Smooth muscle cell (in vitro differentiated cells): Measurements from ENCODE around the gene MYO18B. TPM values are rescaled to one million over a fixed set of nuclear protein-coding genes. Genes with fewer than 3 reads are reported as not detected.

Experiments used
- DNase-seq: peaks from one replicate; lab custom pipeline; 2025; ENCODE audit not compliant: unreplicated experiment; lab: John Stamatoyannopoulos, UW
- H2AFZ ChIP-seq: fragments of 200-600 bp; sonication (generic); 2 replicates; pipeline ENCODE4 v1.6.0; 2016; ENCODE audit warnings: antibody characterized with exemption, low read depth, mild to moderate bottlenecking
- H3F3A ChIP-seq: fragments of 200-600 bp; sonication (generic); 2 replicates; pipeline ENCODE4 v1.6.0; 2017; ENCODE audit warnings: antibody characterized with exemption, low read depth
- H3K27ac ChIP-seq: fragments of 200-600 bp; sonication (generic); 2 replicates; pipeline ENCODE4 v1.5.1; 2016; ENCODE audit warnings: low read depth, mild to moderate bottlenecking
- H3K27me3 ChIP-seq: fragments of 200-600 bp; sonication (generic); 2 replicates; pipeline ENCODE4 v1.6.1; 2016; ENCODE audit warnings: low read depth, mild to moderate bottlenecking
- H3K36me3 ChIP-seq: fragments of 200-600 bp; sonication (generic); 2 replicates; pipeline ENCODE4 v1.5.1; 2016; ENCODE audit warnings: low read depth
- H3K4me1 ChIP-seq: fragments of 200-600 bp; sonication (generic); 2 replicates; pipeline ENCODE4 v1.5.1; 2016; ENCODE audit warnings: low read depth
- H3K4me2 ChIP-seq: fragments of 200-600 bp; sonication (generic); 2 replicates; pipeline ENCODE4 v1.6.0; 2016; ENCODE audit warnings: mild to moderate bottlenecking
- H3K4me3 ChIP-seq: fragments of 200-600 bp; sonication (generic); 2 replicates; pipeline ENCODE4 v1.5.1; 2016; ENCODE audit warnings: mild to moderate bottlenecking
- H3K79me2 ChIP-seq: fragments of 200-600 bp; sonication (generic); 2 replicates; pipeline ENCODE4 v1.6.0; 2016; ENCODE audit warnings: low read depth, mild to moderate bottlenecking
- H3K9ac ChIP-seq: fragments of 200-600 bp; sonication (generic); 2 replicates; pipeline ENCODE4 v1.6.0; 2016; ENCODE audit warnings: low read depth
- H3K9me3 ChIP-seq: fragments of 200-600 bp; sonication (generic); replicated peaks from 2 replicates; pipeline ENCODE4 v1.5.1; 2016; ENCODE audit warnings: low read depth
- H4K20me1 ChIP-seq: fragments of 200-600 bp; sonication (generic); 2 replicates; pipeline ENCODE4 v1.6.0; 2016; ENCODE audit warnings: low read depth
- CTCF ChIP-seq: fragments of 200-600 bp; sonication (generic); IDR thresholded peaks from 2 replicates; pipeline ENCODE4 v1.5.1; 2017; ENCODE audit warnings: borderline replicate concordance, mild to moderate bottlenecking, antibody characterized with exemption; ENCODE audit not compliant: insufficient read depth, poor library complexity, severe bottlenecking
- WGBS: methylation state at CpG from one replicate; pipeline ENCODE4 v1.1.7; 2016; ENCODE audit warnings: low lambda C conversion rate; 5-methylcytosine and 5-hydroxymethylcytosine counted together
- polyA plus RNA-seq: library from polyadenylated mRNA; unstranded; fragments of >200 nt; fragmentation: Nextera tagmentation; extraction: Ambion mirVana; gene quantifications from 2 replicates; pipeline ENCODE4 v1.2.1, GENCODE V29; 2016
- total RNA-seq: library from RNA; depleted of rRNA; stranded (reverse); fragments of >200 nt; gene quantifications from 2 replicates; pipeline ENCODE4 v1.2.3, GENCODE V29; 2014

MYO18B gene
- total RNA-seq (0.13 and 4.3 TPM in 2 replicates), polyA plus RNA-seq (1.2 TPM in 2 replicates)

- TF ChIP-seq CTCF: no peak
- no peak within 1 kb of the TSS for H2AFZ ChIP-seq
- no peaks in the 10 kb centered on the region for H4K20me1 ChIP-seq
- H3K9me3 ChIP-seq: no peaks in the 10 kb centered on the region
- H3K4me1 ChIP-seq: no peaks in the 10 kb centered on the region
- H3F3A ChIP-seq: no peaks in the 10 kb centered on the region
- no peak within 1 kb of the TSS for H3K4me3 ChIP-seq
- H3K9ac ChIP-seq: no peak within 1 kb of the TSS
- no peak within 1 kb of the TSS for H3K4me2 ChIP-seq
- H3K27me3 ChIP-seq: no peaks in the 10 kb centered on the region
- H3K79me2 ChIP-seq: no peaks in the 10 kb centered on the region
- WGBS: 77% methylated on average over 36 of the region's 36 CpGs
- no peaks in the 10 kb centered on the region for H3K36me3 ChIP-seq
- DNase-seq: no peak
- H3K27ac ChIP-seq: no peak within 1 kb of the TSS
These were observed at the start of gene MYO18B for GRCh38 chr22:25741692-25742626. Gene MYO18B, plus strand, starts transcription at chr22:25742188. Its CDS starts 18,905 bp downstream, at chr22:25761093.

GRCh38 chr22:25692397-25693267, 49.4 kb upstream of the MYO18B start:
- Histone ChIP-seq H3K9ac (no peak overlapping the region), H3K4me1 (no peaks in the 10 kb centered on the region)
- WGBS: 66% methylated on average over 15 of the region's 15 CpGs

GRCh38 chr22:25693268-25693565, 48.8 kb upstream of the MYO18B start:
- H3K9ac ChIP-seq: no peak overlapping the region
- no peak overlapping the region for H3K27ac ChIP-seq
- no peaks in the 10 kb centered on the region for H3K9me3 ChIP-seq
- H3K27me3 ChIP-seq: no peaks in the 10 kb centered on the region
- no peaks in the 10 kb centered on the region for H3K79me2 ChIP-seq
- no peak overlapping the region for H3K4me3 ChIP-seq
- no peaks in the 10 kb centered on the region for H4K20me1 ChIP-seq
- no peak for DNase-seq
- no peaks in the 10 kb centered on the region for H3K4me1 ChIP-seq
- 80% methylated on average over 4 of the region's 4 CpGs for WGBS
- no peak overlapping the region for H3K4me2 ChIP-seq
- H2AFZ ChIP-seq: no peak overlapping the region
- no peaks in the 10 kb centered on the region for H3F3A ChIP-seq
- H3K36me3 ChIP-seq: no peaks in the 10 kb centered on the region
- no peak for TF ChIP-seq CTCF

More at GRCh38 chr22:25692397-25693267, 49.4 kb upstream of the MYO18B start:
- H4K20me1 ChIP-seq: no peaks in the 10 kb centered on the region
- no peak overlapping the region for H3K27ac ChIP-seq
- H3K27me3 ChIP-seq: no peaks in the 10 kb centered on the region
- no peaks in the 10 kb centered on the region for H3K79me2 ChIP-seq
- no peak for DNase-seq
- H3K4me2 ChIP-seq: no peak overlapping the region
- no peak overlapping the region for H3K4me3 ChIP-seq
- no peaks in the 10 kb centered on the region for H3F3A ChIP-seq
- no peak overlapping the region for H2AFZ ChIP-seq
- H3K36me3 ChIP-seq: no peaks in the 10 kb centered on the region
- no peaks in the 10 kb centered on the region for H3K9me3 ChIP-seq
- TF ChIP-seq CTCF: no peak
